SJSA1 (cell line): ENCODE data around the gene HEXD. TPM values are rescaled to one million over a fixed set of nuclear protein-coding genes. Genes with fewer than 3 reads are reported as not detected.

Experiments
- DNase-seq, 2 experiments: peaks; one replicate each; pipeline ENCODE4 v3.0.0-alpha.2; 2015 to 2020; ENCODE audit warnings: low spot score in 2 of 2, low read depth in 1 of 2
- H3K27ac ChIP-seq: fragments of 250-450 bp; sonication (Bioruptor Pico); 2 replicates; pipeline ENCODE4 v1.5.1; 2020; ENCODE audit warnings: mild to moderate bottlenecking, moderate library complexity
- H3K27me3 ChIP-seq: fragments of 250-450 bp; sonication (Bioruptor Pico); replicated peaks from 2 replicates; pipeline ENCODE4 v1.5.1; 2020; ENCODE audit warnings: mild to moderate bottlenecking, moderate library complexity
- H3K36me3 ChIP-seq: fragments of 250-450 bp; sonication (Bioruptor Pico); 2 replicates; pipeline ENCODE4 v1.5.1; 2020; ENCODE audit warnings: mild to moderate bottlenecking
- H3K4me1 ChIP-seq: fragments of 250-450 bp; sonication (Bioruptor Pico); replicated peaks from 2 replicates; pipeline ENCODE4 v1.6.1; 2021; ENCODE audit warnings: mild to moderate bottlenecking
- H3K4me3 ChIP-seq: fragments of 250-450 bp; sonication (Bioruptor Pico); 2 replicates; pipeline ENCODE4 v1.5.1; 2020; ENCODE audit warnings: mild to moderate bottlenecking
- H3K9me3 ChIP-seq: fragments of 250-450 bp; sonication (Bioruptor Pico); replicated peaks from 2 replicates; pipeline ENCODE4 v1.5.1; 2020; ENCODE audit warnings: mild to moderate bottlenecking
- total RNA-seq: library from RNA; depleted of rRNA; stranded (reverse); fragments of >200 nt; shearing (Covaris generic); gene quantifications from 2 replicates; pipeline ENCODE4 v1.2.3, GENCODE V29; 2014

The HEXD gene
- total RNA-seq, 1 experiment from 2014 or later = 21.7 TPM

- no peak overlapping the region for H3K4me3 ChIP-seq
- no peak overlapping the region for H3K27ac ChIP-seq
- H3K36me3 ChIP-seq = peaks cover 76% of the 10 kb centered on the region
- DNase-seq = peak in 1 of 2 experiments; percentile 54
- H3K4me1 ChIP-seq = peaks cover 16% of the 10 kb centered on the region
- no peaks in the 10 kb centered on the region for H3K27me3 ChIP-seq
- H3K9me3 ChIP-seq = no peaks in the 10 kb centered on the region
Observed at GRCh38 chr17:82397449-82398335, 20.5 kb upstream of the HEXD start.

- peaks cover 16% of the 10 kb centered on the region for H3K4me1 ChIP-seq
- H3K4me3 ChIP-seq = no peak overlapping the region
- H3K27ac ChIP-seq = no peak overlapping the region
- no peaks in the 10 kb centered on the region for H3K27me3 ChIP-seq
- no peaks in the 10 kb centered on the region for H3K9me3 ChIP-seq
- peaks cover 76% of the 10 kb centered on the region for H3K36me3 ChIP-seq
- DNase-seq = peak; percentile 43 to 63
Observed at GRCh38 chr17:82399041-82399441, 19.1 kb upstream of the HEXD start.

- H3K4me3 ChIP-seq = no peak overlapping the region
- H3K27me3 ChIP-seq = no peaks in the 10 kb centered on the region
- peaks cover 16% of the 10 kb centered on the region for H3K4me1 ChIP-seq
- no peaks in the 10 kb centered on the region for H3K9me3 ChIP-seq
- no peak for DNase-seq
- no peak overlapping the region for H3K27ac ChIP-seq
- peaks cover 79% of the 10 kb centered on the region for H3K36me3 ChIP-seq
Observed at GRCh38 chr17:82399601-82400101, 18.5 kb upstream of the HEXD start.

- H3K9me3 ChIP-seq = no peaks in the 10 kb centered on the region
- H3K27me3 ChIP-seq = no peaks in the 10 kb centered on the region
- DNase-seq = no peak
- no peak overlapping the region for H3K27ac ChIP-seq
- H3K36me3 ChIP-seq = peaks cover 76% of the 10 kb centered on the region
- H3K4me1 ChIP-seq = peaks cover 16% of the 10 kb centered on the region
- H3K4me3 ChIP-seq = no peak overlapping the region
Observed at GRCh38 chr17:82400206-82400605, 17.9 kb upstream of the HEXD start.

- Histone ChIP-seq H3K27ac (no peak overlapping the region), H3K9me3 (no peaks in the 10 kb centered on the region)
- no peak for DNase-seq
Observed at GRCh38 chr17:82400830-82401229, 17.3 kb upstream of the HEXD start.

GRCh38 chr17:82402865-82403264, 15.3 kb upstream of the HEXD start:
- H3K27ac ChIP-seq = no peak overlapping the region
- H3K9me3 ChIP-seq = no peaks in the 10 kb centered on the region
- H3K27me3 ChIP-seq = no peaks in the 10 kb centered on the region
- peaks cover 30% of the 10 kb centered on the region for H3K4me1 ChIP-seq
- H3K36me3 ChIP-seq = peaks cover 67% of the 10 kb centered on the region
- no peak overlapping the region for H3K4me3 ChIP-seq
- no peak for DNase-seq

More at GRCh38 chr17:82400830-82401229, 17.3 kb upstream of the HEXD start:
- Histone ChIP-seq H3K27me3 (no peaks in the 10 kb centered on the region), H3K36me3 (peaks cover 71% of the 10 kb centered on the region), H3K4me3 (no peak overlapping the region), H3K4me1 (peaks cover 16% of the 10 kb centered on the region)

GRCh38 chr17:82403662-82404660, 14.2 kb upstream of the HEXD start:
- no peak for DNase-seq
- peaks cover 41% of the 10 kb centered on the region for H3K4me1 ChIP-seq
- no peaks in the 10 kb centered on the region for H3K9me3 ChIP-seq
- H3K27ac ChIP-seq = no peak overlapping the region
- no peak overlapping the region for H3K4me3 ChIP-seq
- H3K36me3 ChIP-seq = peaks cover 64% of the 10 kb centered on the region
- H3K27me3 ChIP-seq = no peaks in the 10 kb centered on the region

GRCh38 chr17:82405051-82405450, 13.1 kb upstream of the HEXD start:
- Histone ChIP-seq H3K4me1 (peaks cover 41% of the 10 kb centered on the region), H3K9me3 (no peaks in the 10 kb centered on the region), H3K27me3 (no peaks in the 10 kb centered on the region), H3K36me3 (peaks cover 64% of the 10 kb centered on the region), H3K27ac (no peak overlapping the region), H3K4me3 (no peak overlapping the region)
- no peak for DNase-seq

GRCh38 chr17:82406131-82406671, 11.9 kb upstream of the HEXD start:
- H3K27me3 ChIP-seq = no peaks in the 10 kb centered on the region
- peak overlapping the region; percentile 73 for H3K27ac ChIP-seq
- DNase-seq = no peak
- no peaks in the 10 kb centered on the region for H3K9me3 ChIP-seq
- no peak overlapping the region for H3K4me3 ChIP-seq
- peaks cover 55% of the 10 kb centered on the region for H3K36me3 ChIP-seq
- peaks cover 48% of the 10 kb centered on the region for H3K4me1 ChIP-seq

GRCh38 chr17:82407255-82407654, 10.9 kb upstream of the HEXD start:
- peak; percentile 97 to 98 for DNase-seq

GRCh38 chr17:82408288-82408937, 9.7 kb upstream of the HEXD start:
- peak; percentile 89 to 92 for DNase-seq
- no peaks in the 10 kb centered on the region for H3K27me3 ChIP-seq
- no peak overlapping the region for H3K4me3 ChIP-seq
- peaks cover 36% of the 10 kb centered on the region for H3K36me3 ChIP-seq
- H3K27ac ChIP-seq = peak overlapping the region; percentile 82
- H3K4me1 ChIP-seq = peaks cover 67% of the 10 kb centered on the region
- no peaks in the 10 kb centered on the region for H3K9me3 ChIP-seq

More at GRCh38 chr17:82407255-82407654, 10.9 kb upstream of the HEXD start:
- Histone ChIP-seq H3K27me3 (no peaks in the 10 kb centered on the region), H3K27ac (peak overlapping the region; percentile 82), H3K4me1 (peaks cover 57% of the 10 kb centered on the region), H3K9me3 (no peaks in the 10 kb centered on the region), H3K36me3 (peaks cover 46% of the 10 kb centered on the region), H3K4me3 (no peak overlapping the region)

- Histone ChIP-seq H3K27me3 (no peaks in the 10 kb centered on the region), H3K9me3 (no peaks in the 10 kb centered on the region), H3K4me1 (peaks cover 67% of the 10 kb centered on the region), H3K36me3 (peaks cover 31% of the 10 kb centered on the region), H3K27ac (peak overlapping the region; percentile 82), H3K4me3 (no peak overlapping the region)
- DNase-seq = no peak
Observed at GRCh38 chr17:82408938-82409318, 9.2 kb upstream of the HEXD start.
